Measurements from ENCODE around the gene CFL1. TPM values are rescaled to one million over a fixed set of nuclear protein-coding genes. Genes with fewer than 3 reads are reported as not detected.

Gene CFL1
- total and polyA plus RNA-seq, 2 experiments from 2014 or later = 1,393 to 2,124 TPM

DNA sequence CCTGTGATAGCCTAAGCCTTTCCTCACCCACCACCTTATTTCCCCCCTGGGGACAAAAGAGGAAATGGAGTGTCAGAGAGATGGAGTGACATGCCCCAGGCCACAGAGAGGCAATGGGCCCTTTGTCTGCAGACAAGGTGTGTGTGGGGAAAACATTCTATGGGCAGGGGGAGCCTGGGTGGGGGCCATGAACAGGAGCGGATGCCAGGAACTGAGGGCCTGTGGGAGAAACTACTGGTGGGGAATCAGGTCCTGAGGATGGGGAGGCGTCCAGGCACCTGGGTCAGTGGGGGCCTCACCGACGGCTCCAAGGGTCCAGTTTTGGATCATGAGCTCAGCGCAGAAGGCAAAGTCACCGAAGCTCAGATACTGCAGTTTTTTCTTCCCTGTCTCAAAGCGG is 27.3 kb upstream of the CFL1 start:
- H3K4me3 Mint-ChIP-seq = no peak overlapping the region
- Histone ChIP-seq H3K36me3 (ENCODE audit: insufficient read depth) (peaks cover 14% of the 10 kb centered on the region; the same call in 1 of the 2 replicates), H3K9me2 (ENCODE audit: insufficient read depth) (no peaks in the 10 kb centered on the region), H3F3A (replicated peaks; ENCODE audit: low read depth) (peaks cover 39% of the 10 kb centered on the region), H3K27ac (ENCODE audit: low read depth) (no peak overlapping the region), H3K4me2 (no peak overlapping the region), H3K4me3 (no peak overlapping the region), H4K20me1 (replicated peaks; ENCODE audit: insufficient read depth) (peaks cover 18% of the 10 kb centered on the region; the same call in 1 of the 2 replicates), H2AFZ (no peak overlapping the region), H3K79me2 (replicated peaks; ENCODE audit: insufficient read depth) (0 out of 2 replicates have a peak, but pooled peaks cover 9% of the 10 kb centered on the region), H3K4me1 (ENCODE audit: insufficient read depth) (peaks cover 20% of the 10 kb centered on the region), H3K27me3 (ENCODE audit: insufficient read depth) (peaks cover 13% of the 10 kb centered on the region)
- no peak for TF ChIP-seq ZNF331 (CRISPR knock-in tag; IDR thresholded peaks at IDR 0.05; ENCODE audit: low read depth)
- no peak for TF ChIP-seq JUNB (IDR thresholded peaks at IDR 0.05; ENCODE audit: unreplicated experiment)
- TF ChIP-seq, protein P1, sequence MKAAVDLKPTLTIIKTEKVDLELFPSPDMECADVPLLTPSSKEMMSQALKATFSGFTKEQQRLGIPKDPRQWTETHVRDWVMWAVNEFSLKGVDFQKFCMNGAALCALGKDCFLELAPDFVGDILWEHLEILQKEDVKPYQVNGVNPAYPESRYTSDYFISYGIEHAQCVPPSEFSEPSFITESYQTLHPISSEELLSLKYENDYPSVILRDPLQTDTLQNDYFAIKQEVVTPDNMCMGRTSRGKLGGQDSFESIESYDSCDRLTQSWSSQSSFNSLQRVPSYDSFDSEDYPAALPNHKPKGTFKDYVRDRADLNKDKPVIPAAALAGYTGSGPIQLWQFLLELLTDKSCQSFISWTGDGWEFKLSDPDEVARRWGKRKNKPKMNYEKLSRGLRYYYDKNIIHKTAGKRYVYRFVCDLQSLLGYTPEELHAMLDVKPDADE (IDR thresholded peaks at IDR 0.05) = no peak
- no peak for TF ChIP-seq EZH2phosphoT487 (IDR thresholded peaks at IDR 0.05; ENCODE audit: unreplicated experiment)
- no peak for TF ChIP-seq CREB1 (CRISPR knock-in tag; IDR thresholded peaks at IDR 0.05; ENCODE audit: low read depth)
- TF ChIP-seq, protein P2, sequence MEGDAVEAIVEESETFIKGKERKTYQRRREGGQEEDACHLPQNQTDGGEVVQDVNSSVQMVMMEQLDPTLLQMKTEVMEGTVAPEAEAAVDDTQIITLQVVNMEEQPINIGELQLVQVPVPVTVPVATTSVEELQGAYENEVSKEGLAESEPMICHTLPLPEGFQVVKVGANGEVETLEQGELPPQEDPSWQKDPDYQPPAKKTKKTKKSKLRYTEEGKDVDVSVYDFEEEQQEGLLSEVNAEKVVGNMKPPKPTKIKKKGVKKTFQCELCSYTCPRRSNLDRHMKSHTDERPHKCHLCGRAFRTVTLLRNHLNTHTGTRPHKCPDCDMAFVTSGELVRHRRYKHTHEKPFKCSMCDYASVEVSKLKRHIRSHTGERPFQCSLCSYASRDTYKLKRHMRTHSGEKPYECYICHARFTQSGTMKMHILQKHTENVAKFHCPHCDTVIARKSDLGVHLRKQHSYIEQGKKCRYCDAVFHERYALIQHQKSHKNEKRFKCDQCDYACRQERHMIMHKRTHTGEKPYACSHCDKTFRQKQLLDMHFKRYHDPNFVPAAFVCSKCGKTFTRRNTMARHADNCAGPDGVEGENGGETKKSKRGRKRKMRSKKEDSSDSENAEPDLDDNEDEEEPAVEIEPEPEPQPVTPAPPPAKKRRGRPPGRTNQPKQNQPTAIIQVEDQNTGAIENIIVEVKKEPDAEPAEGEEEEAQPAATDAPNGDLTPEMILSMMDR (conservative IDR thresholded peaks at IDR 0.05; ENCODE audit: low read depth in 2 of 2) = no peak
- TF ChIP-seq ZNF114 (CRISPR knock-in tag; IDR thresholded peaks at IDR 0.05) = no peak
- no peak for TF ChIP-seq STAT1 (IDR thresholded peaks at IDR 0.05; ENCODE audit: unreplicated experiment)
- TF ChIP-seq, protein P3, sequence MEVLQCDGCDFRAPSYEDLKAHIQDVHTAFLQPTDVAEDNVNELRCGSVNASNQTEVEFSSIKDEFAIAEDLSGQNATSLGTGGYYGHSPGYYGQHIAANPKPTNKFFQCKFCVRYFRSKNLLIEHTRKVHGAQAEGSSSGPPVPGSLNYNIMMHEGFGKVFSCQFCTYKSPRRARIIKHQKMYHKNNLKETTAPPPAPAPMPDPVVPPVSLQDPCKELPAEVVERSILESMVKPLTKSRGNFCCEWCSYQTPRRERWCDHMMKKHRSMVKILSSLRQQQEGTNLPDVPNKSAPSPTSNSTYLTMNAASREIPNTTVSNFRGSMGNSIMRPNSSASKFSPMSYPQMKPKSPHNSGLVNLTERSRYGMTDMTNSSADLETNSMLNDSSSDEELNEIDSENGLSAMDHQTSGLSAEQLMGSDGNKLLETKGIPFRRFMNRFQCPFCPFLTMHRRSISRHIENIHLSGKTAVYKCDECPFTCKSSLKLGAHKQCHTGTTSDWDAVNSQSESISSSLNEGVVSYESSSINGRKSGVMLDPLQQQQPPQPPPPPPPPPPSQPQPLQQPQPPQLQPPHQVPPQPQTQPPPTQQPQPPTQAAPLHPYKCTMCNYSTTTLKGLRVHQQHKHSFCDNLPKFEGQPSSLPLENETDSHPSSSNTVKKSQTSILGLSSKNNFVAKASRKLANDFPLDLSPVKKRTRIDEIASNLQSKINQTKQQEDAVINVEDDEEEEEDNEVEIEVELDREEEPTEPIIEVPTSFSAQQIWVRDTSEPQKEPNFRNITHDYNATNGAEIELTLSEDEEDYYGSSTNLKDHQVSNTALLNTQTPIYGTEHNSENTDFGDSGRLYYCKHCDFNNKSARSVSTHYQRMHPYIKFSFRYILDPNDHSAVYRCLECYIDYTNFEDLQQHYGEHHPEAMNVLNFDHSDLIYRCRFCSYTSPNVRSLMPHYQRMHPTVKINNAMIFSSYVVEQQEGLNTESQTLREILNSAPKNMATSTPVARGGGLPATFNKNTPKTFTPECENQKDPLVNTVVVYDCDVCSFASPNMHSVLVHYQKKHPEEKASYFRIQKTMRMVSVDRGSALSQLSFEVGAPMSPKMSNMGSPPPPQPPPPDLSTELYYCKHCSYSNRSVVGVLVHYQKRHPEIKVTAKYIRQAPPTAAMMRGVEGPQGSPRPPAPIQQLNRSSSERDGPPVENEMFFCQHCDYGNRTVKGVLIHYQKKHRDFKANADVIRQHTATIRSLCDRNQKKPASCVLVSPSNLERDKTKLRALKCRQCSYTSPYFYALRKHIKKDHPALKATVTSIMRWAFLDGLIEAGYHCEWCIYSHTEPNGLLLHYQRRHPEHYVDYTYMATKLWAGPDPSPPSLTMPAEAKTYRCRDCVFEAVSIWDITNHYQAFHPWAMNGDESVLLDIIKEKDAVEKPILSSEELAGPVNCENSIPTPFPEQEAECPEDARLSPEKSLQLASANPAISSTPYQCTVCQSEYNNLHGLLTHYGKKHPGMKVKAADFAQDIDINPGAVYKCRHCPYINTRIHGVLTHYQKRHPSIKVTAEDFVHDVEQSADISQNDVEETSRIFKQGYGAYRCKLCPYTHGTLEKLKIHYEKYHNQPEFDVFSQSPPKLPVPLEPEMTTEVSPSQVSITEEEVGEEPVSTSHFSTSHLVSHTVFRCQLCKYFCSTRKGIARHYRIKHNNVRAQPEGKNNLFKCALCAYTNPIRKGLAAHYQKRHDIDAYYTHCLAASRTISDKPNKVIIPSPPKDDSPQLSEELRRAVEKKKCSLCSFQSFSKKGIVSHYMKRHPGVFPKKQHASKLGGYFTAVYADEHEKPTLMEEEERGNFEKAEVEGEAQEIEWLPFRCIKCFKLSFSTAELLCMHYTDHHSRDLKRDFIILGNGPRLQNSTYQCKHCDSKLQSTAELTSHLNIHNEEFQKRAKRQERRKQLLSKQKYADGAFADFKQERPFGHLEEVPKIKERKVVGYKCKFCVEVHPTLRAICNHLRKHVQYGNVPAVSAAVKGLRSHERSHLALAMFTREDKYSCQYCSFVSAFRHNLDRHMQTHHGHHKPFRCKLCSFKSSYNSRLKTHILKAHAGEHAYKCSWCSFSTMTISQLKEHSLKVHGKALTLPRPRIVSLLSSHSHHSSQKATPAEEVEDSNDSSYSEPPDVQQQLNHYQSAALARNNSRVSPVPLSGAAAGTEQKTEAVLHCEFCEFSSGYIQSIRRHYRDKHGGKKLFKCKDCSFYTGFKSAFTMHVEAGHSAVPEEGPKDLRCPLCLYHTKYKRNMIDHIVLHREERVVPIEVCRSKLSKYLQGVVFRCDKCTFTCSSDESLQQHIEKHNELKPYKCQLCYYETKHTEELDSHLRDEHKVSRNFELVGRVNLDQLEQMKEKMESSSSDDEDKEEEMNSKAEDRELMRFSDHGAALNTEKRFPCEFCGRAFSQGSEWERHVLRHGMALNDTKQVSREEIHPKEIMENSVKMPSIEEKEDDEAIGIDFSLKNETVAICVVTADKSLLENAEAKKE (CRISPR knock-in tag; IDR thresholded peaks at IDR 0.05) = no peak
- no peak for TF ChIP-seq EZH2 (IDR thresholded peaks at IDR 0.05; ENCODE audit: low read depth, unreplicated experiment)
- TF ChIP-seq POLR2AphosphoS5 (IDR thresholded peaks at IDR 0.05; ENCODE audit: low read depth) = no peak
- TF ChIP-seq, protein P4, sequence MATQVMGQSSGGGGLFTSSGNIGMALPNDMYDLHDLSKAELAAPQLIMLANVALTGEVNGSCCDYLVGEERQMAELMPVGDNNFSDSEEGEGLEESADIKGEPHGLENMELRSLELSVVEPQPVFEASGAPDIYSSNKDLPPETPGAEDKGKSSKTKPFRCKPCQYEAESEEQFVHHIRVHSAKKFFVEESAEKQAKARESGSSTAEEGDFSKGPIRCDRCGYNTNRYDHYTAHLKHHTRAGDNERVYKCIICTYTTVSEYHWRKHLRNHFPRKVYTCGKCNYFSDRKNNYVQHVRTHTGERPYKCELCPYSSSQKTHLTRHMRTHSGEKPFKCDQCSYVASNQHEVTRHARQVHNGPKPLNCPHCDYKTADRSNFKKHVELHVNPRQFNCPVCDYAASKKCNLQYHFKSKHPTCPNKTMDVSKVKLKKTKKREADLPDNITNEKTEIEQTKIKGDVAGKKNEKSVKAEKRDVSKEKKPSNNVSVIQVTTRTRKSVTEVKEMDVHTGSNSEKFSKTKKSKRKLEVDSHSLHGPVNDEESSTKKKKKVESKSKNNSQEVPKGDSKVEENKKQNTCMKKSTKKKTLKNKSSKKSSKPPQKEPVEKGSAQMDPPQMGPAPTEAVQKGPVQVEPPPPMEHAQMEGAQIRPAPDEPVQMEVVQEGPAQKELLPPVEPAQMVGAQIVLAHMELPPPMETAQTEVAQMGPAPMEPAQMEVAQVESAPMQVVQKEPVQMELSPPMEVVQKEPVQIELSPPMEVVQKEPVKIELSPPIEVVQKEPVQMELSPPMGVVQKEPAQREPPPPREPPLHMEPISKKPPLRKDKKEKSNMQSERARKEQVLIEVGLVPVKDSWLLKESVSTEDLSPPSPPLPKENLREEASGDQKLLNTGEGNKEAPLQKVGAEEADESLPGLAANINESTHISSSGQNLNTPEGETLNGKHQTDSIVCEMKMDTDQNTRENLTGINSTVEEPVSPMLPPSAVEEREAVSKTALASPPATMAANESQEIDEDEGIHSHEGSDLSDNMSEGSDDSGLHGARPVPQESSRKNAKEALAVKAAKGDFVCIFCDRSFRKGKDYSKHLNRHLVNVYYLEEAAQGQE (IDR thresholded peaks at IDR 0.05; ENCODE audit: unreplicated experiment) = no peak
- TF ChIP-seq NANOG (IDR thresholded peaks at IDR 0.05; ENCODE audit: borderline replicate concordance) = no peak
- peaks cover 26% of the 10 kb centered on the region for H3K27me3 Mint-ChIP-seq (ENCODE audit: insufficient read depth, low read depth, poor library complexity)
- H3K36me3 Mint-ChIP-seq (ENCODE audit: low read depth) = peaks cover 45% of the 10 kb centered on the region
- H3K27ac Mint-ChIP-seq = no peak overlapping the region
- no peak for ATAC-seq
- no peak for DNase-seq (ENCODE audit: low spot score)
- peaks cover 27% of the 10 kb centered on the region for H3K4me1 Mint-ChIP-seq
- H3K9me3 Mint-ChIP-seq = peaks cover 2% of the 10 kb centered on the region; the same call in 1 of the 3 replicates

All from GM23338 (cell line).